Vagina (tissue), 2 donors: ENCODE data around the gene MYO1D.

Source experiments
- POLR2A ChIP-seq, 2 donors: fragments of 450-650 bp; IDR thresholded peaks; one replicate each; pipeline ENCODE4 v1.6.1; 2017; ENCODE audit warnings: antibody characterized with exemption in 2 of 2, mild to moderate bottlenecking in 2 of 2, moderate library complexity in 2 of 2
- POLR2AphosphoS5 ChIP-seq, 2 donors: sonication (generic); formaldehyde crosslinking; IDR thresholded peaks; one replicate each; pipeline ENCODE4 v1.9.0; 2017; ENCODE audit warnings: antibody characterized with exemption in 2 of 2, mild to moderate bottlenecking in 2 of 2, low read depth in 1 of 2; ENCODE audit not compliant: insufficient read depth in 1 of 2
- TF ChIP-seq, protein P1 (sequence below), 3 experiments: fragments of 450-650 bp in 2 of 3; fragments of 200-600 bp in 1 of 3; sonication (generic) in 1 of 3; IDR thresholded peaks; one replicate each; pipeline ENCODE4 v1.5.1; 2017 to 2019; ENCODE audit warnings: antibody characterized with exemption in 3 of 3, mild to moderate bottlenecking in 2 of 3, moderate library complexity in 2 of 3

DNA sequence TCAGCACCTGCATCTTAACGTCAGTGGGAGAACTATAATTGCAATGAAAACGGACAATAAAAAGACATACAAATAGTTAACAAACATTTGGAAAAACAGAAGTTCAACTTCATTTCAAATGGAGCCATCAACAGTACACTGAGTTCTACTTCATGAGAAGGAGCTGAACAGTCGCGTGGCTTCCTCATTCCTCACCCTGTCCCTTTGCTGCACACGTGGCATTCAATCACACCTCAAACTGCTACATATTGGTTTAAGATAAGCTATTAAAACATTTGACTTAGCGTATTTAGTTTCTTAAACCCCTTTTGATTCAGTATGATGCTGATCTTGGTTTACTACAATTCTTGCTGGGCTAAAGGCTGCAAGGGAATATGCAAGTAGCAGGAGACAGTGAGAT is 313.3 kb downstream of the MYO1D start:
- TF ChIP-seq, protein P1, sequence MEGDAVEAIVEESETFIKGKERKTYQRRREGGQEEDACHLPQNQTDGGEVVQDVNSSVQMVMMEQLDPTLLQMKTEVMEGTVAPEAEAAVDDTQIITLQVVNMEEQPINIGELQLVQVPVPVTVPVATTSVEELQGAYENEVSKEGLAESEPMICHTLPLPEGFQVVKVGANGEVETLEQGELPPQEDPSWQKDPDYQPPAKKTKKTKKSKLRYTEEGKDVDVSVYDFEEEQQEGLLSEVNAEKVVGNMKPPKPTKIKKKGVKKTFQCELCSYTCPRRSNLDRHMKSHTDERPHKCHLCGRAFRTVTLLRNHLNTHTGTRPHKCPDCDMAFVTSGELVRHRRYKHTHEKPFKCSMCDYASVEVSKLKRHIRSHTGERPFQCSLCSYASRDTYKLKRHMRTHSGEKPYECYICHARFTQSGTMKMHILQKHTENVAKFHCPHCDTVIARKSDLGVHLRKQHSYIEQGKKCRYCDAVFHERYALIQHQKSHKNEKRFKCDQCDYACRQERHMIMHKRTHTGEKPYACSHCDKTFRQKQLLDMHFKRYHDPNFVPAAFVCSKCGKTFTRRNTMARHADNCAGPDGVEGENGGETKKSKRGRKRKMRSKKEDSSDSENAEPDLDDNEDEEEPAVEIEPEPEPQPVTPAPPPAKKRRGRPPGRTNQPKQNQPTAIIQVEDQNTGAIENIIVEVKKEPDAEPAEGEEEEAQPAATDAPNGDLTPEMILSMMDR (IDR thresholded peaks at IDR 0.05) = no peak
- TF ChIP-seq POLR2AphosphoS5 (IDR thresholded peaks at IDR 0.05; ENCODE audit: insufficient read depth in 1 of 2, low read depth in 1 of 2) (no peak), POLR2A (IDR thresholded peaks at IDR 0.05) (no peak)
